Ovary (tissue), 9 donors: ENCODE results near the gene SELENOW. TPM values are rescaled to one million over a fixed set of nuclear protein-coding genes. Genes with fewer than 3 reads are reported as not detected.

Experiments
- DNase-seq, 5 donors: peaks; one replicate each; pipeline ENCODE4 v3.0.0-alpha.2; 2019 to 2020
- H3K27ac ChIP-seq, 2 donors: fragments of 200-600 bp; one replicate each; pipeline versions ENCODE4 v1.5.1 to v1.8.0; 2019 to 2022
- H3K27me3 ChIP-seq: fragments of 200-600 bp; one replicate; pipeline ENCODE4 v1.8.0; 2022
- H3K36me3 ChIP-seq: fragments of 200-600 bp; sonication (generic); one replicate; pipeline ENCODE4 v1.5.1; 2019
- H3K4me1 ChIP-seq: one replicate; pipeline ENCODE4 v1.8.1; 2013; ENCODE audit warnings: mild to moderate bottlenecking, moderate library complexity; ENCODE audit not compliant: insufficient read depth
- H3K4me3 ChIP-seq: fragments of 200-600 bp; sonication (generic); one replicate; pipeline ENCODE4 v1.5.1; 2017
- H3K9me3 ChIP-seq, 2 donors: fragments of 200-600 bp in 1 of 2; sonication (generic) in 1 of 2; one replicate each; pipeline versions ENCODE4 v1.5.1 to v1.8.1; 2013 to 2019; ENCODE audit warnings: mild to moderate bottlenecking in 1 of 2, moderate library complexity in 1 of 2
- EP300 ChIP-seq: sonication (generic); formaldehyde crosslinking; IDR thresholded peaks from one replicate; pipeline ENCODE4 v1.6.1; 2017; ENCODE audit warnings: antibody characterized with exemption
- POLR2A ChIP-seq: fragments of 450-650 bp; IDR thresholded peaks from one replicate; pipeline ENCODE4 v1.6.1; 2017; ENCODE audit warnings: antibody characterized with exemption, mild to moderate bottlenecking, moderate library complexity
- WGBS, 3 donors: extraction: QIAGEN DNeasy Blood & Tissue Kit in 1 of 3; methylation state at CpG; one replicate each; pipeline versions ENCODE4 v1.1.5 to v1.1.7; 2013 to 2017; 5-methylcytosine and 5-hydroxymethylcytosine counted together
- intact Hi-C, 4 donors: fragments of 100-400 bp; cut with DNase I; formaldehyde crosslinking; loops; one replicate each; pipeline versions ENCODE4 v1.11.0 to v1.15.1; 2022 to 2023
- polyA plus RNA-seq, 2 donors: library from polyadenylated mRNA; stranded (reverse); fragments of 200-250 nt in 1 of 2; fragments of 350-450 nt in 1 of 2; fragmentation: Illumina TruSeq in 1 of 2; extraction: RNeasy Lipid Tissue Mini Kit (QIAGEN cat#74804) in 1 of 2; gene quantifications; one replicate each; pipeline ENCODE4 v1.2.3, GENCODE V29; 2013 to 2014
- total RNA-seq, 7 donors: library from RNA; depleted of rRNA in 2 of 7; stranded (reverse); fragments of >200 nt in 2 of 7; fragmentation: NEBNext Ultra II Directional in 3 of 7; extraction: Animal tissue kit (Norgen Biotek cat#: 25700) in 3 of 7; gene quantifications; one replicate each; pipeline versions ENCODE4 v1.1.0 to v1.2.4, GENCODE V29; 2016 to 2023
- TF ChIP-seq, protein P1 (sequence below), 3 donors: fragments of 450-650 bp in 2 of 3; fragments of 200-600 bp in 1 of 3; IDR thresholded peaks; one replicate each; pipeline versions ENCODE4 v1.5.1 to v1.8.0; 2016 to 2022; ENCODE audit warnings: antibody characterized with exemption in 3 of 3, mild to moderate bottlenecking in 1 of 3
- donor health status: DM: no; HTN: no; CAD: no; lungs with moderate emphysema.
- donor health status: DM: no; HTN: no; CAD: no.
- donor health status: Bipolar disorder and iron deficiency.
- donor health status: DM: yes; HTN: yes; CAD: no.
- donor health status: DM: no; HTN: no; CAD: no.
- donor health status: DM: yes; HTN: yes; CAD: no.

SELENOW gene
- total and polyA plus RNA-seq, 9 donors: 169 to 412 (median 257) TPM

DNA sequence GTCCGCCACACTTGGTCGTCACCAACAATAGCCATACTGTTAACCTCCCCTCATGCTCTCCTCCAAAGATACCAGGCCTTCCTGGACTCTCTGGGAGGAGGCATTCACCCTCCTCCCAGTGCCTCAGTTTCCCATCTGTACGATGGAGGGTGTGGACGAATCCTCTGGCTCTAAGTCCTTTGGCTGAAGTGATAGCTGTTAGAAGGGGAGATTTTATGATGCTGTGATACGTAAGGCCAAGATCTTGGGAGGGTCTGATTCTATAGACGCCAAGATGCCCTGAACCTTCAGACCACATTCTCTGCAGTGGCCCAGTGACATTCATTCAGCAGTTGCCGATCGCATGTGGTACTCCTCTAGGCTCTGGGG, 48.0 kb upstream of the SELENOW start:
- no peak for DNase-seq
- Histone ChIP-seq H3K36me3 (no peaks in the 10 kb centered on the region), H3K27me3 (no peaks in the 10 kb centered on the region), H3K9me3 (no peaks in the 10 kb centered on the region), H3K4me3 (no peak overlapping the region), H3K27ac (peak overlapping the region; percentile 82 to 93), H3K4me1 (peaks cover 14% of the 10 kb centered on the region)
- intact Hi-C loops: loop anchor here in 1 of 4 donors (10.0 kb wide), 1 partner anchor 1864 kb away; the partner anchor contains the start of gene PRR12
- WGBS, 3 donors: 89 to 92% (median 89%) methylated on average over 8 of the region's 8 CpGs
- TF ChIP-seq EP300 (no peak), POLR2A (no peak)
- TF ChIP-seq, protein P1, sequence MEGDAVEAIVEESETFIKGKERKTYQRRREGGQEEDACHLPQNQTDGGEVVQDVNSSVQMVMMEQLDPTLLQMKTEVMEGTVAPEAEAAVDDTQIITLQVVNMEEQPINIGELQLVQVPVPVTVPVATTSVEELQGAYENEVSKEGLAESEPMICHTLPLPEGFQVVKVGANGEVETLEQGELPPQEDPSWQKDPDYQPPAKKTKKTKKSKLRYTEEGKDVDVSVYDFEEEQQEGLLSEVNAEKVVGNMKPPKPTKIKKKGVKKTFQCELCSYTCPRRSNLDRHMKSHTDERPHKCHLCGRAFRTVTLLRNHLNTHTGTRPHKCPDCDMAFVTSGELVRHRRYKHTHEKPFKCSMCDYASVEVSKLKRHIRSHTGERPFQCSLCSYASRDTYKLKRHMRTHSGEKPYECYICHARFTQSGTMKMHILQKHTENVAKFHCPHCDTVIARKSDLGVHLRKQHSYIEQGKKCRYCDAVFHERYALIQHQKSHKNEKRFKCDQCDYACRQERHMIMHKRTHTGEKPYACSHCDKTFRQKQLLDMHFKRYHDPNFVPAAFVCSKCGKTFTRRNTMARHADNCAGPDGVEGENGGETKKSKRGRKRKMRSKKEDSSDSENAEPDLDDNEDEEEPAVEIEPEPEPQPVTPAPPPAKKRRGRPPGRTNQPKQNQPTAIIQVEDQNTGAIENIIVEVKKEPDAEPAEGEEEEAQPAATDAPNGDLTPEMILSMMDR (IDR thresholded peaks at IDR 0.05): no peak

DNA sequence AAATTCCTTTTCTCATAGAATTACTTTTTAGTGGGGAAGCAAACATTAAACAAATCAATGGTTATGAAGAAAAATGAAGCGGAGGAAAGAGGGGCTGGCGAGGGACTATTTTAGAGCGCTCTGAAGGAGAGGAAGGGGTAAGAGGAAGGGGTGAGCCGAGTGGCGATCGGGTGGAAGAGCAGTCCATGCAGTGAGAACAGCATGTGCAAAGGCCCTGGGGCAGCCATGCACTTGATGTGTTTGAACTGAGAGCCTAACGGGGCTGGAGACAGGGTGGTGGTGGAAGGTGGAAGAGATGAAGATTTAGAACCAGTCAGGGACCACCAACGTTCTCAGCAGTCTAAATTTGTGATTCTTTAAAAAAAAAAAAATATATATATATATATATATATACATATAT, 47.6 kb upstream of the SELENOW start:
- no peak for DNase-seq
- intact Hi-C loops: loop anchor here in 1 of 4 donors (10.0 kb wide), 1 partner anchor 1864 kb away; the partner anchor contains the start of gene PRR12
- TF ChIP-seq, protein P1 (IDR thresholded peaks at IDR 0.05): no peak
- TF ChIP-seq POLR2A (no peak), EP300 (no peak)
- no peak overlapping the region for H3K27ac ChIP-seq
- peaks cover 14% of the 10 kb centered on the region for H3K4me1 ChIP-seq
- WGBS, 3 donors: 88 to 93% (median 90%) methylated on average over 8 of the region's 8 CpGs
- no peaks in the 10 kb centered on the region for H3K9me3 ChIP-seq
- no peaks in the 10 kb centered on the region for H3K36me3 ChIP-seq
- no peaks in the 10 kb centered on the region for H3K27me3 ChIP-seq
- no peak overlapping the region for H3K4me3 ChIP-seq

DNA sequence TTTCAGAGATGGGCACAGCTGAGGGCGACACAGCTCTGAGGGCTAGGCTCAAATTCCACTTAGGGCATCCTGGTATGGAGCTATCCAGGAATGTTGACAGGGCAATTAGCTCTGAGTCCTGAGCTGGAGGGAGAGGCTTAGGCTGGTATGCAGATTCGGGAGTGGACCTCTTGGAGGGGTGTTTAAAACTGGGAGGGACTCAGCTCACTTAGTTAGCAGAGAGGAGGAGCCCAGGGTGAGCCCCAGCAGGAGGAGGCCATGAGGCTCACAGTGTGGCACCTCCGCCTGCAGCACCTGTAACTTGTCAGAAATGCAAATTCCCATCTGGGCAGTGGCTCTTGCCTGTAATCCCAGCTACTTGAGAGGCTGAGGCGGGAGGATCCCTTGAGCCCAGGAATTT, 43.4 kb upstream of the SELENOW start:
- no peak for TF ChIP-seq POLR2A
- no peak for TF ChIP-seq EP300
- TF ChIP-seq, protein P1 (IDR thresholded peaks at IDR 0.05): no peak
- Histone ChIP-seq H3K27me3 (no peaks in the 10 kb centered on the region), H3K27ac (no peak overlapping the region), H3K36me3 (no peaks in the 10 kb centered on the region), H3K9me3 (no peaks in the 10 kb centered on the region), H3K4me1 (peaks cover 3% of the 10 kb centered on the region), H3K4me3 (no peak overlapping the region)
- intact Hi-C loops: loop anchor here in 1 of 4 donors (10.0 kb wide), 1 partner anchor 1860 kb away; the partner anchor contains the start of gene PRR12
- no peak for DNase-seq
- 80 to 85% (median 84%) methylated on average over 4 of the region's 4 CpGs for WGBS, 3 donors

DNA sequence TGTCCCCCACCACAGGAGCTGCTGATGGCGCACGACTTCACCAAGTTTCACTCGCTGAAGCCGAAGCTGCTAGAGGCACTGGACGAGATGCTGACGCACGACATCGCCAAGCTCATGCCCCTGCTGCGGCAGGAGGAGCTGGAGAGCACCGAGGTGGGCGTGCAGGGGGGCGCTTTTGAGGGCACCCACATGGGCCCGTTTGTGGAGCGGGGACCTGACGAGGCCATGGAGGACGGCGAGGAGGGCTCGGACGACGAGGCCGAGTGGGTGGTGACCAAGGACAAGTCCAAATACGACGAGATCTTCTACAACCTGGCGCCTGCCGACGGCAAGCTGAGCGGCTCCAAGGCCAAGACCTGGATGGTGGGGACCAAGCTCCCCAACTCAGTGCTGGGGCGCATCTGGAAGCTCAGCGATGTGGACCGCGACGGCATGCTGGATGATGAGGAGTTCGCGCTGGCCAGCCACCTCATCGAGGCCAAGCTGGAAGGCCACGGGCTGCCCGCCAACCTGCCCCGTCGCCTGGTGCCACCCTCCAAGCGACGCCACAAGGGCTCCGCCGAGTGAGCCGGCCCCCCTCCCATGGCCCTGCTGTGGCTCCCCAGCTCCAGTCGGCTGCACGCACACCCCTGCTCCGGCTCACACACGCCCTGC, 37.5 kb upstream of the SELENOW start:
- Histone ChIP-seq H3K27ac (no peak overlapping the region), H3K9me3 (no peaks in the 10 kb centered on the region), H3K27me3 (no peaks in the 10 kb centered on the region), H3K36me3 (no peaks in the 10 kb centered on the region), H3K4me1 (peaks cover 3% of the 10 kb centered on the region), H3K4me3 (no peak overlapping the region)
- TF ChIP-seq POLR2A (no peak), EP300 (no peak)
- TF ChIP-seq, protein P1 (IDR thresholded peaks at IDR 0.05): no peak
- intact Hi-C loops: no loop called here
- DNase-seq: peak in 3 of 5 donors; percentile 40 to 59 (median 57)
- WGBS, 3 donors: 81 to 87% (median 81%) methylated on average over 48 of the region's 48 CpGs
